Measurements from ENCODE around the gene CAMK1D.

Gene CAMK1D

GRCh38 chr10:12638103-12638502, 288.8 kb downstream of the CAMK1D start:
- Mint-ChIP-seq H3K27me3 (no peaks in the 10 kb centered on the region), H3K9me3 (no peaks in the 10 kb centered on the region), H3K27ac (no peak overlapping the region), H3K4me1 (ENCODE audit: low read depth) (peaks cover 36% of the 10 kb centered on the region), H3K36me3 (ENCODE audit: low read depth) (no peaks in the 10 kb centered on the region), H3K4me3 (no peak overlapping the region)

- peaks cover 39% of the 10 kb centered on the region for H3K4me1 Mint-ChIP-seq (ENCODE audit: low read depth)
- H3K27ac Mint-ChIP-seq = no peak overlapping the region
- H3K9me3 Mint-ChIP-seq = no peaks in the 10 kb centered on the region
- H3K4me3 Mint-ChIP-seq = no peak overlapping the region
- H3K36me3 Mint-ChIP-seq (ENCODE audit: low read depth) = no peaks in the 10 kb centered on the region
- H3K27me3 Mint-ChIP-seq = no peaks in the 10 kb centered on the region
Observed at GRCh38 chr10:12638781-12639180, 289.4 kb downstream of the CAMK1D start.

GRCh38 chr10:12639996-12640944, 290.9 kb downstream of the CAMK1D start:
- no peaks in the 10 kb centered on the region for H3K9me3 Mint-ChIP-seq
- no peak overlapping the region for H3K4me3 Mint-ChIP-seq
- no peaks in the 10 kb centered on the region for H3K27me3 Mint-ChIP-seq
- H3K4me1 Mint-ChIP-seq (ENCODE audit: low read depth) = peaks cover 41% of the 10 kb centered on the region
- H3K36me3 Mint-ChIP-seq (ENCODE audit: low read depth) = no peaks in the 10 kb centered on the region
- H3K27ac Mint-ChIP-seq = no peak overlapping the region

GRCh38 chr10:12642036-12642435, 292.7 kb downstream of the CAMK1D start:
- Mint-ChIP-seq H3K27ac (no peak overlapping the region), H3K36me3 (ENCODE audit: low read depth) (no peaks in the 10 kb centered on the region), H3K4me3 (no peak overlapping the region), H3K27me3 (no peaks in the 10 kb centered on the region), H3K9me3 (no peaks in the 10 kb centered on the region), H3K4me1 (ENCODE audit: low read depth) (peaks cover 30% of the 10 kb centered on the region)

GRCh38 chr10:12643279-12643678, 293.9 kb downstream of the CAMK1D start:
- Mint-ChIP-seq H3K4me3 (no peak overlapping the region), H3K9me3 (no peaks in the 10 kb centered on the region), H3K27ac (no peak overlapping the region)

GRCh38 chr10:12644380-12645144, 295.2 kb downstream of the CAMK1D start:
- Mint-ChIP-seq H3K27ac (peak overlapping the region; percentile 61), H3K36me3 (ENCODE audit: low read depth) (no peaks in the 10 kb centered on the region), H3K27me3 (no peaks in the 10 kb centered on the region), H3K9me3 (no peaks in the 10 kb centered on the region), H3K4me1 (ENCODE audit: low read depth) (peaks cover 24% of the 10 kb centered on the region), H3K4me3 (no peak overlapping the region)

More at GRCh38 chr10:12643279-12643678, 293.9 kb downstream of the CAMK1D start:
- Mint-ChIP-seq H3K27me3 (no peaks in the 10 kb centered on the region), H3K4me1 (ENCODE audit: low read depth) (peaks cover 24% of the 10 kb centered on the region), H3K36me3 (ENCODE audit: low read depth) (no peaks in the 10 kb centered on the region)

GRCh38 chr10:12645449-12645848, 296.1 kb downstream of the CAMK1D start:
- H3K9me3 Mint-ChIP-seq = no peaks in the 10 kb centered on the region
- no peaks in the 10 kb centered on the region for H3K36me3 Mint-ChIP-seq (ENCODE audit: low read depth)
- peaks cover 24% of the 10 kb centered on the region for H3K4me1 Mint-ChIP-seq (ENCODE audit: low read depth)
- H3K27me3 Mint-ChIP-seq = no peaks in the 10 kb centered on the region
- no peak overlapping the region for H3K4me3 Mint-ChIP-seq
- no peak overlapping the region for H3K27ac Mint-ChIP-seq

GRCh38 chr10:12649012-12649584, 299.8 kb downstream of the CAMK1D start:
- Mint-ChIP-seq H3K27me3 (no peaks in the 10 kb centered on the region), H3K36me3 (ENCODE audit: low read depth) (peaks cover 6% of the 10 kb centered on the region), H3K9me3 (peaks cover 6% of the 10 kb centered on the region), H3K4me1 (ENCODE audit: low read depth) (peaks cover 17% of the 10 kb centered on the region), H3K27ac (no peak overlapping the region), H3K4me3 (no peak overlapping the region)

- H3K4me1 Mint-ChIP-seq (ENCODE audit: low read depth) = peaks cover 7% of the 10 kb centered on the region
- peaks cover 6% of the 10 kb centered on the region for H3K9me3 Mint-ChIP-seq
- H3K27ac Mint-ChIP-seq = peak overlapping the region; percentile 65
- no peak overlapping the region for H3K4me3 Mint-ChIP-seq
- no peaks in the 10 kb centered on the region for H3K27me3 Mint-ChIP-seq
- peaks cover 6% of the 10 kb centered on the region for H3K36me3 Mint-ChIP-seq (ENCODE audit: low read depth)
Observed at GRCh38 chr10:12650122-12650521, 300.8 kb downstream of the CAMK1D start.

- peaks cover 6% of the 10 kb centered on the region for H3K9me3 Mint-ChIP-seq
- H3K36me3 Mint-ChIP-seq (ENCODE audit: low read depth) = peaks cover 6% of the 10 kb centered on the region
- H3K27me3 Mint-ChIP-seq = no peaks in the 10 kb centered on the region
- no peak overlapping the region for H3K27ac Mint-ChIP-seq
- peaks cover under 1% of the 10 kb centered on the region for H3K4me1 Mint-ChIP-seq (ENCODE audit: low read depth)
- H3K4me3 Mint-ChIP-seq = no peak overlapping the region
Observed at GRCh38 chr10:12650538-12651298, 301.4 kb downstream of the CAMK1D start.

GRCh38 chr10:12655940-12656339, 306.6 kb downstream of the CAMK1D start:
- Mint-ChIP-seq H3K27me3 (no peaks in the 10 kb centered on the region), H3K4me3 (no peak overlapping the region), H3K27ac (no peak overlapping the region), H3K4me1 (ENCODE audit: low read depth) (peaks cover 14% of the 10 kb centered on the region), H3K9me3 (peaks cover 6% of the 10 kb centered on the region), H3K36me3 (ENCODE audit: low read depth) (peaks cover 6% of the 10 kb centered on the region)

- Mint-ChIP-seq H3K27ac (no peak overlapping the region), H3K27me3 (no peaks in the 10 kb centered on the region), H3K4me1 (ENCODE audit: low read depth) (peaks cover 14% of the 10 kb centered on the region), H3K4me3 (no peak overlapping the region), H3K36me3 (ENCODE audit: low read depth) (peaks cover 6% of the 10 kb centered on the region), H3K9me3 (peaks cover 6% of the 10 kb centered on the region)
Observed at GRCh38 chr10:12656518-12657142, 307.3 kb downstream of the CAMK1D start.

- Mint-ChIP-seq H3K4me1 (ENCODE audit: low read depth) (peaks cover 14% of the 10 kb centered on the region), H3K9me3 (peaks cover 6% of the 10 kb centered on the region), H3K4me3 (no peak overlapping the region), H3K36me3 (ENCODE audit: low read depth) (peaks cover 6% of the 10 kb centered on the region), H3K27me3 (no peaks in the 10 kb centered on the region), H3K27ac (no peak overlapping the region)
Observed at GRCh38 chr10:12657489-12657888, 308.1 kb downstream of the CAMK1D start.

GRCh38 chr10:12658526-12658925, 309.2 kb downstream of the CAMK1D start:
- Mint-ChIP-seq H3K4me3 (no peak overlapping the region), H3K9me3 (peaks cover 5% of the 10 kb centered on the region), H3K27me3 (no peaks in the 10 kb centered on the region), H3K36me3 (ENCODE audit: low read depth) (peaks cover 4% of the 10 kb centered on the region), H3K27ac (no peak overlapping the region), H3K4me1 (ENCODE audit: low read depth) (peaks cover 14% of the 10 kb centered on the region)

Measured in stimulated activated naive CD8-positive, alpha-beta T cell treated with anti-CD3 and anti-CD28 coated beads, Interleukin-15, Interleukin-2, amounts not matched to agents 100 ng/mL and 50 ng/mL, for 24 hours (primary cell).